A549 (cell line): ENCODE results near the gene ZMYND12. TPM values are rescaled to one million over a fixed set of nuclear protein-coding genes. Genes with fewer than 3 reads are reported as not detected.

ENCODE experiments used
- ATAC-seq, 2 experiments: fragments of 200-7000 bp in 1 of 2; fragments of >200 bp in 1 of 2; cut with Nextera tagmentation in 1 of 2; cut with Tn5 transposase in 1 of 2; 3 replicates each; pipeline versions ENCODE4 v1.8.0 to v1.9.1; 2018 to 2020; ENCODE audit warnings: mild to moderate bottlenecking in 1 of 2, moderate library complexity in 1 of 2
- CTCF ChIA-PET: fragments of 300-600 bp; sonication (Branson Sonifier 250); formaldehyde crosslinking; extraction: SDS; loops from one replicate; lab custom pipeline; 2021; ENCODE audit warnings: antibody characterized with exemption, inconsistent platforms; lab: Yijun Ruan, JAX
- POLR2A ChIA-PET: fragments of 350-600 bp; formaldehyde crosslinking; extraction: SDS; loops from one replicate; lab custom pipeline; 2021; ENCODE audit warnings: antibody characterized with exemption, inconsistent platforms; lab: Yijun Ruan, JAX
- DNase-seq, 2 experiments: peaks; one replicate each; pipeline versions ENCODE4 v3.0.0 to v3.0.0-alpha.2; 2011 to 2016; ENCODE audit warnings: low read depth in 1 of 2, low spot score in 1 of 2
- FAIRE-seq: peaks from 2 replicates; lab custom pipeline; 2011; peaks lifted over from hg19 to GRCh38; lab: Jason Lieb, UNC
- H3K27ac ChIP-seq, 2 experiments: fragments of >200 bp; sonication (Bioruptor Twin); formaldehyde crosslinking; 3 replicates each; pipeline ENCODE4 v1.5.1; 2016 to 2017
- H3K4me1 ChIP-seq: fragments of >200 bp; sonication (Bioruptor Twin); formaldehyde crosslinking; 3 replicates; pipeline ENCODE4 v1.6.1; 2016
- H3K4me2 ChIP-seq: fragments of >200 bp; sonication (Bioruptor Twin); formaldehyde crosslinking; 3 replicates; pipeline ENCODE4 v1.6.1; 2016
- H3K4me3 ChIP-seq: fragments of >200 bp; sonication (Bioruptor Twin); formaldehyde crosslinking; 3 replicates; pipeline ENCODE4 v1.5.1; 2016
- H3K9me3 ChIP-seq: fragments of >200 bp; sonication (Bioruptor Twin); formaldehyde crosslinking; 3 replicates; pipeline ENCODE4 v1.6.1; 2016
- ATOH8 ChIP-seq: fragments of 250-450 bp; sonication (Bioruptor Pico); IDR thresholded peaks from 2 replicates; pipeline ENCODE4 v1.5.0; 2020; ENCODE audit warnings: low read depth, mild to moderate bottlenecking, moderate library complexity
- BHLHE40 ChIP-seq: IDR thresholded peaks from 2 replicates; pipeline ENCODE4 v1.6.1; 2012; ENCODE audit warnings: low read depth, low read length, inconsistent platforms
- CHD2 ChIP-seq: fragments of 150-350 bp; IDR thresholded peaks from 2 replicates; pipeline ENCODE4 v1.6.1; 2014; ENCODE audit warnings: low read length; ENCODE audit not compliant: partially characterized antibody
- CHD4 ChIP-seq: fragments of 200-600 bp; sonication (generic); IDR thresholded peaks from 2 replicates; pipeline ENCODE4 v1.6.1; 2016; ENCODE audit warnings: antibody characterized with exemption, mild to moderate bottlenecking, borderline replicate concordance
- EHF ChIP-seq: fragments of 250-450 bp; sonication (Bioruptor Pico); IDR thresholded peaks from 2 replicates; pipeline ENCODE4 v1.5.0; 2020; ENCODE audit warnings: mild to moderate bottlenecking
- EHMT2 ChIP-seq: fragments of 200-600 bp; sonication (generic); IDR thresholded peaks from 2 replicates; pipeline ENCODE4 v1.6.1; 2016; ENCODE audit warnings: antibody characterized with exemption, low read depth, mild to moderate bottlenecking, moderate library complexity
- EP300 ChIP-seq, 2 experiments: fragments of >200 bp; sonication (Bioruptor Twin); formaldehyde crosslinking; IDR thresholded peaks; 2 replicates in 1 of 2; 3 replicates in 1 of 2; pipeline ENCODE4 v1.6.1; 2016 to 2017
- FOSL2 ChIP-seq, 2 experiments: fragments of 450-650 bp in 1 of 2; fragments of >200 bp in 1 of 2; sonication (Bioruptor Twin) in 1 of 2; formaldehyde crosslinking; IDR thresholded peaks; 2 replicates each; pipeline versions ENCODE4 v1.5.0 to v1.6.1; 2016 to 2020; ENCODE audit warnings: mild to moderate bottlenecking in 1 of 2, moderate library complexity in 1 of 2
- HOXA7 ChIP-seq: fragments of 250-450 bp; sonication (Bioruptor Pico); IDR thresholded peaks from 2 replicates; pipeline ENCODE4 v1.5.0; 2020; ENCODE audit warnings: mild to moderate bottlenecking, moderate library complexity
- HOXB13 ChIP-seq: fragments of 250-450 bp; sonication (Bioruptor Pico); IDR thresholded peaks from 2 replicates; pipeline ENCODE4 v1.5.0; 2020; ENCODE audit warnings: low read depth, mild to moderate bottlenecking, moderate library complexity
- JUN ChIP-seq, 2 experiments: fragments of >200 bp; sonication (Bioruptor Twin); formaldehyde crosslinking; IDR thresholded peaks; 2 replicates in 1 of 2; 3 replicates in 1 of 2; pipeline ENCODE4 v1.6.1; 2016 to 2017
- KDM1A ChIP-seq: fragments of 200-600 bp; sonication (generic); IDR thresholded peaks from 2 replicates; pipeline ENCODE4 v1.6.1; 2016; ENCODE audit warnings: low read depth, mild to moderate bottlenecking
- MYC ChIP-seq: IDR thresholded peaks from 2 replicates; pipeline ENCODE4 v1.6.1; 2012; ENCODE audit warnings: mild to moderate bottlenecking, inconsistent platforms, low read length, improper control_type of control experiment, borderline replicate concordance
- PHF8 ChIP-seq: fragments of 200-600 bp; sonication (generic); IDR thresholded peaks from 2 replicates; pipeline ENCODE4 v1.6.1; 2016; ENCODE audit warnings: low read depth, mild to moderate bottlenecking, antibody characterized with exemption, moderate library complexity, borderline replicate concordance
- SREBF2 ChIP-seq: fragments of 450-650 bp; IDR thresholded peaks from 2 replicates; pipeline ENCODE4 v1.6.1; 2014; ENCODE audit warnings: mild to moderate bottlenecking, moderate library complexity
- TFCP2L1 ChIP-seq: fragments of 250-450 bp; sonication (Bioruptor Pico); IDR thresholded peaks from 2 replicates; pipeline ENCODE4 v1.5.0; 2021; ENCODE audit warnings: mild to moderate bottlenecking
- TP53 ChIP-seq: fragments of 250-450 bp; sonication (Bioruptor Pico); IDR thresholded peaks from 2 replicates; pipeline ENCODE4 v1.5.0; 2021; ENCODE audit warnings: mild to moderate bottlenecking, moderate library complexity
- ZC3H11A ChIP-seq: fragments of 450-650 bp; IDR thresholded peaks from 2 replicates; pipeline ENCODE4 v1.6.1; 2014; ENCODE audit warnings: antibody characterized with exemption, mild to moderate bottlenecking
- ZNF302 ChIP-seq: fragments of 250-450 bp; sonication (Bioruptor Pico); IDR thresholded peaks from 2 replicates; pipeline ENCODE4 v1.9.0; 2021; ENCODE audit warnings: inconsistent platforms, mild to moderate bottlenecking, moderate library complexity
- WGBS: methylation state at CpG from one replicate; pipeline ENCODE4 v1.1.6; 2017; ENCODE audit errors: missing lambda C conversion rate; 5-methylcytosine and 5-hydroxymethylcytosine counted together
- polyA plus RNA-seq, 4 experiments: library from polyadenylated mRNA; depleted of rRNA in 3 of 4; stranded (reverse); fragments of >200 nt; fragmentation: RNase III in 1 of 4; extraction: RNeasy Plus Mini Kit Qiagen cat#74134 plus additional on column Dnase treatment in 1 of 4; gene quantifications; 2 replicates in 3 of 4; 3 replicates in 1 of 4; pipeline ENCODE4 v1.2.3, GENCODE V29; 2011 to 2017
- TF ChIP-seq, protein P1 (sequence below): fragments of 200-600 bp; sonication (generic); IDR thresholded peaks from 2 replicates; pipeline ENCODE4 v1.6.1; 2016; ENCODE audit warnings: antibody characterized with exemption, mild to moderate bottlenecking, moderate library complexity
- TF ChIP-seq, protein P2 (sequence below): fragments of 150-350 bp; IDR thresholded peaks from 2 replicates; pipeline ENCODE4 v1.6.1; 2014; ENCODE audit warnings: low read depth, mild to moderate bottlenecking, low read length
- TF ChIP-seq, protein P3 (sequence below): IDR thresholded peaks from 2 replicates; pipeline ENCODE4 v1.6.1; 2012; ENCODE audit warnings: low read depth, borderline replicate concordance

The ZMYND12 gene
- polyA plus RNA-seq, 2 of the 4 experiments (the other 2 are of a cell fraction), result 0.37 to 0.90 TPM

GRCh38 chr1:42434340-42434739 lies 21.5 kb downstream of the ZMYND12 start:
- FAIRE-seq (no peak), DNase-seq (no peak), ATAC-seq (no peak)
- TF ChIP-seq CHD4 (no peak), SREBF2 (no peak), ATOH8 (no peak), PHF8 (no peak), HOXA7 (CRISPR knock-in tag) (no peak), FOSL2 (IDR thresholded peaks at IDR 0.05) (no peak), FOSL2 (CRISPR knock-in tag; IDR thresholded peaks at IDR 0.05) (no peak), TFCP2L1 (CRISPR knock-in tag) (no peak), CHD2 (no peak), EHMT2 (no peak)
- TF ChIP-seq, protein P1, sequence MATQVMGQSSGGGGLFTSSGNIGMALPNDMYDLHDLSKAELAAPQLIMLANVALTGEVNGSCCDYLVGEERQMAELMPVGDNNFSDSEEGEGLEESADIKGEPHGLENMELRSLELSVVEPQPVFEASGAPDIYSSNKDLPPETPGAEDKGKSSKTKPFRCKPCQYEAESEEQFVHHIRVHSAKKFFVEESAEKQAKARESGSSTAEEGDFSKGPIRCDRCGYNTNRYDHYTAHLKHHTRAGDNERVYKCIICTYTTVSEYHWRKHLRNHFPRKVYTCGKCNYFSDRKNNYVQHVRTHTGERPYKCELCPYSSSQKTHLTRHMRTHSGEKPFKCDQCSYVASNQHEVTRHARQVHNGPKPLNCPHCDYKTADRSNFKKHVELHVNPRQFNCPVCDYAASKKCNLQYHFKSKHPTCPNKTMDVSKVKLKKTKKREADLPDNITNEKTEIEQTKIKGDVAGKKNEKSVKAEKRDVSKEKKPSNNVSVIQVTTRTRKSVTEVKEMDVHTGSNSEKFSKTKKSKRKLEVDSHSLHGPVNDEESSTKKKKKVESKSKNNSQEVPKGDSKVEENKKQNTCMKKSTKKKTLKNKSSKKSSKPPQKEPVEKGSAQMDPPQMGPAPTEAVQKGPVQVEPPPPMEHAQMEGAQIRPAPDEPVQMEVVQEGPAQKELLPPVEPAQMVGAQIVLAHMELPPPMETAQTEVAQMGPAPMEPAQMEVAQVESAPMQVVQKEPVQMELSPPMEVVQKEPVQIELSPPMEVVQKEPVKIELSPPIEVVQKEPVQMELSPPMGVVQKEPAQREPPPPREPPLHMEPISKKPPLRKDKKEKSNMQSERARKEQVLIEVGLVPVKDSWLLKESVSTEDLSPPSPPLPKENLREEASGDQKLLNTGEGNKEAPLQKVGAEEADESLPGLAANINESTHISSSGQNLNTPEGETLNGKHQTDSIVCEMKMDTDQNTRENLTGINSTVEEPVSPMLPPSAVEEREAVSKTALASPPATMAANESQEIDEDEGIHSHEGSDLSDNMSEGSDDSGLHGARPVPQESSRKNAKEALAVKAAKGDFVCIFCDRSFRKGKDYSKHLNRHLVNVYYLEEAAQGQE, result no peak
- Histone ChIP-seq H3K4me2 (no peak overlapping the region), H3K9me3 (no peaks in the 10 kb centered on the region), H3K4me3 (no peak overlapping the region), H3K27ac (no peak overlapping the region), H3K4me1 (no peaks in the 10 kb centered on the region; the same call in 2 of the 3 replicates)
- WGBS, result 80% methylated on average over 4 of the region's 4 CpGs
- POLR2A ChIA-PET, result no interaction called here
- CTCF ChIA-PET, result interaction anchor here (0.5 kb wide), 1 partner anchor 17 kb away, joined by 3 read pairs; no protein-coding TSS in a partner anchor

GRCh38 chr1:42433369-42433768 lies 22.5 kb downstream of the ZMYND12 start:
- H3K4me2 ChIP-seq, result no peak overlapping the region

More at GRCh38 chr1:42433369-42433768, 22.5 kb downstream of the ZMYND12 start:
- ATAC-seq (no peak), DNase-seq (no peak), FAIRE-seq (no peak)
- ChIA-PET CTCF (interaction anchor here (0.9 kb wide), 1 partner anchor 13 kb away, joined by 3 read pairs; no protein-coding TSS in a partner anchor), POLR2A (no interaction called here)
- TF ChIP-seq, protein P1, result no peak
- TF ChIP-seq JUN (IDR thresholded peaks at IDR 0.05) (no peak), KDM1A (no peak), TP53 (no peak), HOXB13 (CRISPR knock-in tag) (no peak), TFCP2L1 (CRISPR knock-in tag) (no peak), EHF (CRISPR knock-in tag) (no peak), EP300 (IDR thresholded peaks at IDR 0.05) (no peak), BHLHE40 (no peak), PHF8 (no peak), ZNF302 (CRISPR knock-in tag) (no peak), ZC3H11A (no peak), MYC (no peak)
- TF ChIP-seq, protein P2, sequence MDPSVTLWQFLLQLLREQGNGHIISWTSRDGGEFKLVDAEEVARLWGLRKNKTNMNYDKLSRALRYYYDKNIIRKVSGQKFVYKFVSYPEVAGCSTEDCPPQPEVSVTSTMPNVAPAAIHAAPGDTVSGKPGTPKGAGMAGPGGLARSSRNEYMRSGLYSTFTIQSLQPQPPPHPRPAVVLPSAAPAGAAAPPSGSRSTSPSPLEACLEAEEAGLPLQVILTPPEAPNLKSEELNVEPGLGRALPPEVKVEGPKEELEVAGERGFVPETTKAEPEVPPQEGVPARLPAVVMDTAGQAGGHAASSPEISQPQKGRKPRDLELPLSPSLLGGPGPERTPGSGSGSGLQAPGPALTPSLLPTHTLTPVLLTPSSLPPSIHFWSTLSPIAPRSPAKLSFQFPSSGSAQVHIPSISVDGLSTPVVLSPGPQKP, result no peak
- TF ChIP-seq, protein P3, sequence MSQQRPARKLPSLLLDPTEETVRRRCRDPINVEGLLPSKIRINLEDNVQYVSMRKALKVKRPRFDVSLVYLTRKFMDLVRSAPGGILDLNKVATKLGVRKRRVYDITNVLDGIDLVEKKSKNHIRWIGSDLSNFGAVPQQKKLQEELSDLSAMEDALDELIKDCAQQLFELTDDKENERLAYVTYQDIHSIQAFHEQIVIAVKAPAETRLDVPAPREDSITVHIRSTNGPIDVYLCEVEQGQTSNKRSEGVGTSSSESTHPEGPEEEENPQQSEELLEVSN, result no peak
- Histone ChIP-seq H3K4me3 (no peak overlapping the region), H3K27ac (no peak overlapping the region), H3K4me1 (no peaks in the 10 kb centered on the region), H3K9me3 (no peaks in the 10 kb centered on the region)
- WGBS, result 91% methylated on average over 6 of the region's 6 CpGs
